ENCODE data around the gene COQ2.
"Not testable (repeated sequence)": the region's sequence is repeated elsewhere in the genome, so short reads cannot be mapped to it uniquely, and the experiment has no call there.

The COQ2 gene

DNA sequence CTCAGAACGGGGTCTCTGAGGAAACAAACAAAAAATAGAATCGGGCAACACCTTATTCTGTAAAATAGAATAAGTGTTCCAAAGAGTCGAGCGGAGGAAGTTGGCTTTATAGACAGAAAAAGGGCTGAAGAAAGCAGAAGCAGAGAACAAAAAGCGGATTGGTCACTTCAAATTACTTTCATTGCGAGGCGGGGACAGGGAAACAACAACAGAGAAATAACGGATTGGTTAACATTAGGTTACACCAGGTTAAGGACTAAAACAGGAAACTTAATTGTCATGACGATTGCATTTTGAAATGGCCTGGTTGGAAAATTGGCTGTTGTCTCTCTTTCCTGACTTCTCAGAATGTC, 433 bp upstream of the COQ2 start:
- POLR2A ChIA-PET (ENCODE audit: low non-redundant PET): interaction anchor here (0.5 to 1.0 kb wide), 3 partner anchors 10 to 389 kb away, joined by 3 read pairs; partner anchors contain the start of gene HPSE
- no peak for TF ChIP-seq CTCF (conservative IDR thresholded peaks at IDR 0.05; ENCODE audit: low read depth)
- DNase-seq (ENCODE audit: low spot score): peak; percentile 22
- H3K27ac ChIP-seq: peak overlapping the region; percentile 95
- CTCF ChIA-PET: interaction anchor here (0.5 to 1.2 kb wide), 5 partner anchors 10 to 984 kb away, joined by 3 to 6 read pairs (median 4); no protein-coding TSS in a partner anchor

DNA sequence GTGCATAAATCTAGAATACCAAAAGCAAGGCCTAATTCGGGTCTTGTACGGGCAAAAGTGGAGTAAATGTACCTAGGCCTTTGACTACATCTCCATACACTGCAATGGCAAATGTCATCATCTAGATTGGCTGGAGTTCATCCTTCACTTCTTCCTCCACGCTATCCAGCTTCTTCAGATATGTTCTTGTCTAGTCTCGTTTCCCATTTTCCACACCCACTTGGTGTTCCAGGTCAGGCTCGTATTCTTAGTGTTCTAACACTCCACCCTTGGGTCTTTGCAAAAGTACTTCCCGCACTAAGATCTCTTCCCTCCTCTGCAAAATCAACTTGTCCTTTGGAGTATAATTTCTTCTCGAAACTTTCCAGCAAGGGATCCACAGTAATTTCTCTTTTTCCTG, 1.4 kb downstream of the COQ2 start:
- ChIA-PET CTCF (interaction anchor here (0.7 to 0.8 kb wide), 3 partner anchors 85 to 697 kb away, joined by 3 to 4 read pairs (median 3); no protein-coding TSS in a partner anchor), POLR2A (ENCODE audit: low non-redundant PET) (no interaction called here)

DNA sequence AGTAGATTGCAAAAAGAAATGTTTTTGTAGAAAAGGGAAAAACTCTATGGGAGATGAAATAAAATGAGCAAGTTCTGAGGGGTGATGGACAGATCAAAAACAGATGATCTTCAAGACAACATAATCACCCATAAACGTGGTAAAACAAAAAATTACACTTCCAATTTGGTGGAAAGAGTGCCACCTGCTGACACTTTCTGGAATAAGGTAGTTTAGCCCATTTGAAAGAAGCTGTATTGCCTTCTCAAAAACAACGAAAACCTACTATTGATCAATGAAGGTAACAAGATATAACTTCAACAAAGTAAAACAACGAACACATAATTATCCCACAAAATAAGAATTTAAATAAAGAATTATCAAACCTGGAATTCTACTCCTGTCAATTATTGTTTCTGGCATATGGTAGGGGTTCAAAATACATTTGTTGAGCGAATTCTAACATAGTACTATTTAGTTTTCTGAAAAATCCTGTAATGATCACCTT, 2.5 kb downstream of the COQ2 start:
- ChIA-PET POLR2A (ENCODE audit: low non-redundant PET) (interaction anchor here (0.7 kb wide), 1 partner anchor 53 kb away, joined by 3 read pairs; the partner anchor contains the start of gene HPSE), CTCF (interaction anchor here (0.6 to 1.6 kb wide), 12 partner anchors 10 to 439 kb away, joined by 3 to 9 read pairs (median 4); no protein-coding TSS in a partner anchor)
- TF ChIP-seq CTCF (conservative IDR thresholded peaks at IDR 0.05; ENCODE audit: low read depth): peak; percentile 73
- H3K27ac ChIP-seq: no peak overlapping the region
- DNase-seq (ENCODE audit: low spot score): peak; percentile 61

More for the DNA sequence above, 1.4 kb downstream of the COQ2 start:
- DNase-seq (ENCODE audit: low spot score): no peak
- no peak overlapping the region for H3K27ac ChIP-seq
- no peak for TF ChIP-seq CTCF (conservative IDR thresholded peaks at IDR 0.05; ENCODE audit: low read depth)

DNA sequence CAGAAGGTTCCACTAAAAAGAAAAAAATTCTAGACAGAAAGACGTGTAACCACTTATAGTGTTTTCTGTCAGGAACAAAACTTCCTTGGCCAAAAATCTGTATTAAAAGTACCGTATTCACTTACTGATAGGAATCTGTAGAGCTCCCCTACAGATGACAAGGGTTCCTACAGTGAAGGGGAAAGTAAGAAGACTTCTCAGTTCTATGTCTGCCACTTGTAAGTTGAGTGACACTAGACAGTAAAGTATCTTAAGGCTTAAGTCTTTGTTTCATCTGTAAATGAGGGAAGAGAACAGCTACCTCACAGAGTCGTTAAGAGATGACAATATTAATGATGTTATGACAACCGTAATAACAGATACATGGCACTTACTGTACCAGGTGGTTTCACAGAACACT, 3.3 kb downstream of the COQ2 start:
- H3K27ac ChIP-seq: no peak overlapping the region
- CTCF ChIA-PET: interaction anchor here (0.6 to 1.6 kb wide), 5 partner anchors 108 to 227 kb away, joined by 4 to 8 read pairs (median 4); no protein-coding TSS in a partner anchor
- POLR2A ChIA-PET (ENCODE audit: low non-redundant PET): no interaction called here
- no peak for TF ChIP-seq CTCF (conservative IDR thresholded peaks at IDR 0.05; ENCODE audit: low read depth)
- DNase-seq (ENCODE audit: low spot score): no peak

- TF ChIP-seq CTCF (conservative IDR thresholded peaks at IDR 0.05; ENCODE audit: low read depth): no peak
- no peak for DNase-seq (ENCODE audit: low spot score)
- no peak overlapping the region for H3K27ac ChIP-seq
- POLR2A ChIA-PET (ENCODE audit: low non-redundant PET): no interaction called here
- CTCF ChIA-PET: interaction anchor here (0.9 kb wide), 1 partner anchor 166 kb away, joined by 3 read pairs; no protein-coding TSS in a partner anchor
Measured at GRCh38 chr4:83276299-83277040, 8.1 kb downstream of the COQ2 start.

DNA sequence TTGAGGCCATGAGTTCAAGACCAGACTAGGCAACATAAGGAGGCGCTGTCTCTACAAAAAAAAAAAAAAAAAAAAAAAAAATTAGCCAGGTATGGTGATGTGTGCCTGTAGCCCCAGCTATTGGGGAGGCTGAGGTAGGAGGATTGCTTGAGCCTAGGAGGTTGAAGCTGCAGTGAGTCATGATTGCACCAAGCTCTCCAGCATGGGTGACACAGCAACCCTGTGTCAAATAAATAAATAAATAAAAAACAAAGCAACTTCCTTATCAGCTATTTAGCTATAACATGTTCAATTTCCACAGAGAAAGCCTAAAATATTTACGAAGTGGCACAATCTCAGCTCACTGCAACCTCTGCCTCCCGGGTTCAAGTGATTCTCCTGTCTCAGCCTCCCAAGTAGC, 10.7 kb downstream of the COQ2 start:
- CTCF ChIA-PET; H3K27ac ChIP-seq; POLR2A ChIA-PET (ENCODE audit: low non-redundant PET); DNase-seq (ENCODE audit: low spot score): not testable (repeated sequence)

GRCh38 chr4:83272900-83273299, 11.7 kb downstream of the COQ2 start:
- H3K27ac ChIP-seq: no peak overlapping the region
- CTCF ChIA-PET: no interaction called here
- POLR2A ChIA-PET (ENCODE audit: low non-redundant PET): no interaction called here
- no peak for TF ChIP-seq CTCF (conservative IDR thresholded peaks at IDR 0.05; ENCODE audit: low read depth)
- no peak for DNase-seq (ENCODE audit: low spot score)

Data from RWPE1 (cell line).